ENCODE measurements around the gene SIRPD. TPM values are rescaled to one million over a fixed set of nuclear protein-coding genes. Genes with fewer than 3 reads are reported as not detected.

SIRPD gene
- total and polyA plus RNA-seq, 2 of the 8 experiments (the other 6 are each of a cell fraction or from before 2014, with no cell fraction given): not detected

GRCh38 chr20:1566701-1567100 lies 9.2 kb upstream of the SIRPD start (continued):
- TF ChIP-seq ATF2 (IDR thresholded peaks at IDR 0.05; ENCODE audit: low read length): no peak

Measured in H1 (cell line).